Islet precursor cell (in vitro differentiated cells): Measurements from ENCODE around the gene MTMR1.

ENCODE experiments used
- DNase-seq: peaks from one replicate; pipeline ENCODE4 v3.0.0-alpha.2; 2018

MTMR1 gene

GRCh38 chrX:150792949-150793527 lies 99.8 kb downstream of the MTMR1 start:
- DNase-seq: no peak

- DNase-seq: no peak
Observed at GRCh38 chrX:150805736-150806135, 112.5 kb downstream of the MTMR1 start.

- DNase-seq: no peak
Observed at GRCh38 chrX:150806827-150807226, 113.6 kb downstream of the MTMR1 start.

DNA sequence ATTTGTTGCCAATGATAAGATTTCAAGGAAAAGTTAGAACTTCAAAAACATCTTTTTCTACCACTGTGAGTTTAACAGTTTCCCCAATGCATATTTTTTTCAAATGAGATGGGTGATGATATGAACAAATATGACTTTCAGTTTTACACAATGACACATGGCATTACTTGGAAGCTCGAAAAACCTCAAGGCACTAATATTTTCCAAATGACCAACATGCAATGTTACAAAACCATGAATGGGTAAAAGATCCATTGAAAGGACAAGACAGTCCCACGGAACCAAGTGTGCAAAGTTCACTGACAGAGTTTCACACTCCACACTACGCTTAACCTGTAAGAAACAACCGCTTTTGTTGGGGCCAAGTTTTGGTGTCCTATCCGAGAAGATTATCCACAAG lies 120.7 kb downstream of the MTMR1 start:
- no peak for DNase-seq
